Activated CD8-positive, alpha-beta T cell treated with anti-CD3 and anti-CD28 coated beads for 36 hours (primary cell): ENCODE measurements around the gene MICB. TPM values are rescaled to one million over a fixed set of nuclear protein-coding genes. Genes with fewer than 3 reads are reported as not detected.
"Not testable (repeated sequence)": the region's sequence is repeated elsewhere in the genome, so short reads cannot be mapped to it uniquely, and the experiment has no call there.

Experiments
- ATAC-seq: fragments of 200-7000 bp; cut with Tn5 transposase; one replicate; pipeline ENCODE4 v1.10.0; 2021; ENCODE audit warnings: mild to moderate bottlenecking, moderate library complexity
- CTCF ChIA-PET: fragments of 350-600 bp; sonication (Branson Sonifier 250); formaldehyde crosslinking; loops from one replicate; lab custom pipeline; 2021; ENCODE audit warnings: antibody characterized with exemption; lab: Charles Lee
- POLR2A ChIA-PET: fragments of 350-600 bp; sonication (Branson Sonifier 250); formaldehyde crosslinking; loops from one replicate; lab custom pipeline; 2021; ENCODE audit warnings: antibody characterized with exemption; lab: Charles Lee
- DNase-seq: peaks from one replicate; pipeline ENCODE4 v3.0.0-alpha.2; 2020
- H3K27ac Mint-ChIP-seq: one replicate; pipeline ENCODE4 v1.8.0; 2021; ENCODE audit warnings: mild to moderate bottlenecking, mixed read lengths
- H3K27me3 Mint-ChIP-seq: one replicate; pipeline ENCODE4 v1.8.0; 2021; ENCODE audit warnings: mixed read lengths
- H3K36me3 Mint-ChIP-seq: one replicate; pipeline ENCODE4 v1.8.0; 2021; ENCODE audit warnings: low read depth, mixed read lengths
- H3K4me1 Mint-ChIP-seq: one replicate; pipeline ENCODE4 v1.8.0; 2021; ENCODE audit warnings: low read depth, mixed read lengths
- H3K4me3 Mint-ChIP-seq: one replicate; pipeline ENCODE4 v1.8.0; 2021; ENCODE audit warnings: mild to moderate bottlenecking, moderate library complexity, mixed read lengths
- H3K9me3 Mint-ChIP-seq: one replicate; pipeline ENCODE4 v1.8.0; 2021; ENCODE audit warnings: mixed read lengths
- intact Hi-C: fragments of 100-400 bp; cut with micrococcal nuclease; formaldehyde crosslinking; loops from one replicate; pipeline ENCODE4 v1.10.0; 2022
- total RNA-seq, 2 experiments: library from RNA; stranded (reverse); gene quantifications; one replicate each; pipeline ENCODE4 v1.2.3, GENCODE V29; 2021
- TF ChIP-seq, protein P1 (sequence below): fragments of 200-600 bp; IDR thresholded peaks from one replicate; pipeline ENCODE4 v1.8.0; 2022; ENCODE audit warnings: antibody characterized with exemption, mild to moderate bottlenecking

Gene MICB
- total RNA-seq, 2 experiments from 2014 or later: 17.0 to 17.7 TPM

DNA sequence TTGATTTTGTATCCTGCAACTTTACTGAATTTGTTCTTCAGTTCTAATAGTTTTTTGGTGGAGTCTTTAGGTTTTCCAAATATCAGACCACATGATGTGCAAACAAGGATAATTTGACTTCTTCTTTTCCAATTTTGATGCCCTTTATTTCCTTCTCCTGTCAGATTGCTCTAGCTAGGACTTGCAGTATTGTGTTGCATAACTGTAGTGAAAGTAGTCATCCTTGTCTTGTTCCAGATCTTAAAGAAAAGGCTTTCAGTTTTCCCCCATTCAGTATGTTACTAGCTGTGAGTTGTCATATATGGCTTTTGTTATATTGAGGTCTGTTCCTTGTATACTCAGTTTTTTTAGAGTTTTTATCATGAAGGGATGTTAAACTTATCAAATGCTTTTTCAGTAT is 4.6 kb downstream of the MICB start:
- POLR2A ChIA-PET: interaction anchor here (1.4 kb wide), 1 partner anchor 31 kb away, joined by 4 read pairs; no protein-coding TSS in a partner anchor
- intact Hi-C loops: no loop called here

DNA sequence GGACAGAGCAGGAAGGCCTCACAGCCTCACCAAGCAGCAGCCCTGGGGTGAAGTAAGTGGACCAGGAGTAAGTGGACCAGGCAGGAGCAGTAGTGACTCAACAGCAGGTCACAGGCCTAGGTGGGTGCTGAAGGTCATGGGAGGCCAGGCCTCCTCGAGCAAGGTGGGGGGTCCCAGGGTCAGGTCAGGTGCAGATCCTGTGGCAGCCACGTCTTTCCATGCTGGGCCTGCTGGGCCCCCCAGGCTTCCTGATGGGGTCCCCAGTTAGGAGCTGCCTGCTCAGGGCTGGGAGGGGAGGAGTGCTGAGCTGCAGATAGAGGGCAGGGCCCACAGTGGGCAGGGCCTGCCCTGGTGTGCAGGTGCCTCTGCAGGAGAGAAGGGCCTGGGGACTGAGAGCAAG is 11.1 kb downstream of the MICB start:
- H3K27ac Mint-ChIP-seq, H3K9me3 Mint-ChIP-seq, intact Hi-C loops, H3K4me3 Mint-ChIP-seq, CTCF ChIA-PET, POLR2A ChIA-PET, H3K4me1 Mint-ChIP-seq, H3K27me3 Mint-ChIP-seq, DNase-seq, ATAC-seq: not testable (repeated sequence)
- H3K36me3 Mint-ChIP-seq: peaks cover 42% of the 10 kb centered on the region

More for the DNA sequence above, 4.6 kb downstream of the MICB start:
- Mint-ChIP-seq H3K9me3 (no peaks in the 10 kb centered on the region), H3K4me3 (no peak overlapping the region), H3K27ac (no peak overlapping the region), H3K27me3 (no peaks in the 10 kb centered on the region), H3K36me3 (peaks cover 22% of the 10 kb centered on the region), H3K4me1 (peaks cover 47% of the 10 kb centered on the region)
- DNase-seq: no peak
- TF ChIP-seq, protein P1, sequence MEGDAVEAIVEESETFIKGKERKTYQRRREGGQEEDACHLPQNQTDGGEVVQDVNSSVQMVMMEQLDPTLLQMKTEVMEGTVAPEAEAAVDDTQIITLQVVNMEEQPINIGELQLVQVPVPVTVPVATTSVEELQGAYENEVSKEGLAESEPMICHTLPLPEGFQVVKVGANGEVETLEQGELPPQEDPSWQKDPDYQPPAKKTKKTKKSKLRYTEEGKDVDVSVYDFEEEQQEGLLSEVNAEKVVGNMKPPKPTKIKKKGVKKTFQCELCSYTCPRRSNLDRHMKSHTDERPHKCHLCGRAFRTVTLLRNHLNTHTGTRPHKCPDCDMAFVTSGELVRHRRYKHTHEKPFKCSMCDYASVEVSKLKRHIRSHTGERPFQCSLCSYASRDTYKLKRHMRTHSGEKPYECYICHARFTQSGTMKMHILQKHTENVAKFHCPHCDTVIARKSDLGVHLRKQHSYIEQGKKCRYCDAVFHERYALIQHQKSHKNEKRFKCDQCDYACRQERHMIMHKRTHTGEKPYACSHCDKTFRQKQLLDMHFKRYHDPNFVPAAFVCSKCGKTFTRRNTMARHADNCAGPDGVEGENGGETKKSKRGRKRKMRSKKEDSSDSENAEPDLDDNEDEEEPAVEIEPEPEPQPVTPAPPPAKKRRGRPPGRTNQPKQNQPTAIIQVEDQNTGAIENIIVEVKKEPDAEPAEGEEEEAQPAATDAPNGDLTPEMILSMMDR: no peak
- CTCF ChIA-PET: interaction anchor here (0.8 kb wide), 1 partner anchor 96 kb away, joined by 3 read pairs; no protein-coding TSS in a partner anchor
- ATAC-seq: no peak

DNA sequence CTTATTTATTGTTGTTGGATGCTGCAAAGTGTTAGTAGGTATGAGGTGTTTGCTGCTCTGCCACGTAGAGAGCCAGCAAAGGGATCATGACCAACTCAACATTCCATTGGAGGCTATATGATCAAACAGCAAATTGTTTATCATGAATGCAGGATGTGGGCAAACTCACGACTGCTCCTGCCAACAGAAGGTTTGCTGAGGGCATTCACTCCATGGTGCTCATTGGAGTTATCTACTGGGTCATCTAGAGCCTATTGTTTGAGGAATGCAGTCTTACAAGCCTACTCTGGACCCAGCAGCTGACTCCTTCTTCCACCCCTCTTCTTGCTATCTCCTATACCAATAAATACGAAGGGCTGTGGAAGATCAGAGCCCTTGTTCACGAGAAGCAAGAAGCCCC is 12.1 kb downstream of the MICB start:
- peaks cover 1% of the 10 kb centered on the region for H3K4me1 Mint-ChIP-seq
- ChIA-PET CTCF (no interaction called here), POLR2A (no interaction called here)
- ATAC-seq: no peak
- H3K27me3 Mint-ChIP-seq: peaks cover 2% of the 10 kb centered on the region
- intact Hi-C loops: no loop called here
- no peak for DNase-seq
- H3K27ac Mint-ChIP-seq: no peak overlapping the region
- H3K9me3 Mint-ChIP-seq: no peaks in the 10 kb centered on the region
- TF ChIP-seq, protein P1: no peak
- H3K36me3 Mint-ChIP-seq: peaks cover 41% of the 10 kb centered on the region
- H3K4me3 Mint-ChIP-seq: no peak overlapping the region

DNA sequence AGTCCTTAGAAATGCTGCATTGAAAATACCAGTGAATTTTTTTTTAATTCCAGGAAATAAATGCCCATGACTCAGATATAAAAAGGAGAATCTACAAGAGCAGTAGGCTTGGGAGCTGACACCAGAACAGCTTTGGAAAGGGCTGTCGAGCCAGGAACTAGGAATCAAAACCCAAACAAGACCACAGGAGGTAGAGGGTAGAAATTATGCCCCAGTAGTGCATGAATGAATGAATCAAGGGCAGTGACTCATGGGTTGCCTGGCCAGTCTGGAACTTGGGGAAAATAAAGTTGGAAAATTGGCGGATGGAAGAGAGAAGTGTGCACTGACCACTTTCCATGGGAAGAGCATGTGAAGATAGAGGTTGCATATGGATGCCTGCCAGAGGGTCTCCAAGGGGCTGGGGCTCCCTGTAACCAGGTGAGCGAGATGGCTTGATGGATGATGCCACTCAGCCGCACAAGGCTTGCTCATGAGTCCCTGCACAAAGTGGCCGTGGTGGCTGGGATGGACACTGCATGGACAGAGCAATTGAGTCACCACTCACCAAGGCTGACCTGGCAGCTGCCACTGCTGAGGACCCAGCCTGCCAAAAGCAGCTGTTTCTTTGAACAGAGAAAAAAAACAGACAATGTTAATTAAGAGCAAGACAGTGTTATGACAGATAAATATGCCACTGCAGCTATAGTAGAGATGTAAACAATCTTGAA is 15.7 kb downstream of the MICB start:
- Mint-ChIP-seq H3K27ac (no peak overlapping the region), H3K9me3 (no peaks in the 10 kb centered on the region), H3K4me1 (no peaks in the 10 kb centered on the region), H3K36me3 (peaks cover 20% of the 10 kb centered on the region), H3K27me3 (peaks cover 8% of the 10 kb centered on the region), H3K4me3 (no peak overlapping the region)
- intact Hi-C loops: no loop called here
- DNase-seq: no peak
- CTCF ChIA-PET: no interaction called here
- POLR2A ChIA-PET: interaction anchor here (0.9 to 1.0 kb wide), 2 partner anchors 18 to 25 kb away, joined by 3 to 4 read pairs; no protein-coding TSS in a partner anchor
- no peak for ATAC-seq
- TF ChIP-seq, protein P1: no peak

DNA sequence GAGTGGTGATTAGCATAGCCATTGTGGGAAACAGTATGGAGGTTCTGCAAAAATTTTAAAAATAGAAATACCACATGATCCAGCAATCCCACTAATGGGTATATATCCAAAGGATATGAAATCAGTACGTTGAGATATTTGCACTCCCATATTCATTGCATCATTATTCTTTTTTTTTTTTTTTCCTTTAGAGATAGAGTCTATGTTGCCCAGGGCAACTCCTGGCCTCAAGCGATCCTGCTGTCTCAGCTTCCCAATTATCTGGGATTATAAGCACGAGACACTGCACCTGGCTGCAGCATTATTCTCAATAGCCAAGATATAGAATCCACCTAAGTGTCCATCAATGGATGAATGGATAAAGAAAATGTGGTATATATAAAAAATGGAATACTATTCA is 23.9 kb downstream of the MICB start:
- H3K27me3 Mint-ChIP-seq: peaks cover 2% of the 10 kb centered on the region
- no peaks in the 10 kb centered on the region for H3K36me3 Mint-ChIP-seq
- ChIA-PET POLR2A (interaction anchor here (2.0 kb wide), 1 partner anchor 10 kb away, joined by 4 read pairs; no protein-coding TSS in a partner anchor), CTCF (interaction anchor here (0.6 kb wide), 1 partner anchor 39 kb away, joined by 3 read pairs; no protein-coding TSS in a partner anchor)
- H3K9me3 Mint-ChIP-seq: no peaks in the 10 kb centered on the region
- TF ChIP-seq, protein P1: no peak
- DNase-seq (no peak), ATAC-seq (no peak)
- H3K27ac Mint-ChIP-seq: no peak overlapping the region
- no peak overlapping the region for H3K4me3 Mint-ChIP-seq
- no peaks in the 10 kb centered on the region for H3K4me1 Mint-ChIP-seq
- intact Hi-C loops: no loop called here
